ENCODE data around the gene CREBBP. TPM values are rescaled to one million over a fixed set of nuclear protein-coding genes. Genes with fewer than 3 reads are reported as not detected.
A peak's percentile ranks its signal among the peaks of the same experiment; 100 is the strongest.

Gene CREBBP
- total RNA-seq, 1 donor from 2014 or later: 109 TPM

DNA sequence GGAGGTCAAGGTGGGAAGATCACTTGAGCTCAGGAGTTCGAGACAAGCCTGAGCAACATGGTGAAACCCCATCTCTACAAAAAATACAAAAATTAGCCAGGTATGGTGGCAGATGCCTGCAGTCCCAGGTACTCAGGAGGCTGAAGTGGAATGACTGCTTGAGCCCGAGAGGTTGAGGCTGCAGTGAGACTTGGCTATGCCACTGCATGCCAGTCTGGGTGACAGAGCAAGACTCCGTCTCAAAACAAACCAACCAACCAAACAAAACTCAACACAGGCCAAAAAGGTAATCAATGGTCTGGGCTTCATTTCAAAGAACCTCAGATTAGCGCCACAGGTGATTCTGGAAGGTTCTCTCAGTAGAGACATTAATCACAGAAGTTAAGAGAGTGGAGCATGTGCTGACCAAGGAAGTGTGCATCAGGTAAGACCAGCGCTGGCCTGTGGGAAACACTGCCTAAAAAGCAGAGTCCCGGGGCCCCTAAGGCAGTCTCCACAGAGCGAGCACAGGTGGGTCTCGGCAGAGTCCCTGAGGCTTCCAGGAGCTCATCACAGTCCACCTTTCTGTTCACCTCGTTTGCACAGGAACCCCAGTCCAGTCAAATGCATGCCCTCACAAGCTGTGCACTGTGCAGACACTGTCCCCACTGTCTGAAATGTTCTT lies 91.7 kb downstream of the CREBBP start:
- no peak overlapping the region for H3K27ac Mint-ChIP-seq (ENCODE audit: unreplicated experiment)
- DNase-seq (ENCODE audit: extremely low spot score, unreplicated experiment): no peak
- H3K27me3 Mint-ChIP-seq (ENCODE audit: unreplicated experiment): no peaks in the 10 kb centered on the region
- peaks cover 43% of the 10 kb centered on the region for H3K36me3 Mint-ChIP-seq (ENCODE audit: unreplicated experiment)
- no peaks in the 10 kb centered on the region for H3K9me3 Mint-ChIP-seq (ENCODE audit: unreplicated experiment)
- peaks cover 8% of the 10 kb centered on the region for H3K4me1 Mint-ChIP-seq (ENCODE audit: unreplicated experiment)
- H3K4me3 Mint-ChIP-seq (ENCODE audit: unreplicated experiment): no peak overlapping the region
- TF ChIP-seq CTCF (IDR thresholded peaks at IDR 0.05): no peak

- Mint-ChIP-seq H3K4me3 (ENCODE audit: unreplicated experiment) (no peak overlapping the region), H3K4me1 (ENCODE audit: unreplicated experiment) (peaks cover 5% of the 10 kb centered on the region), H3K9me3 (ENCODE audit: unreplicated experiment) (no peaks in the 10 kb centered on the region), H3K27ac (ENCODE audit: unreplicated experiment) (no peak overlapping the region), H3K36me3 (ENCODE audit: unreplicated experiment) (peaks cover 42% of the 10 kb centered on the region), H3K27me3 (ENCODE audit: unreplicated experiment) (no peaks in the 10 kb centered on the region)
- no peak for DNase-seq (ENCODE audit: extremely low spot score, unreplicated experiment)
- no peak for TF ChIP-seq CTCF (IDR thresholded peaks at IDR 0.05)
Measured at GRCh38 chr16:3787924-3788661, 92.4 kb downstream of the CREBBP start.

DNA sequence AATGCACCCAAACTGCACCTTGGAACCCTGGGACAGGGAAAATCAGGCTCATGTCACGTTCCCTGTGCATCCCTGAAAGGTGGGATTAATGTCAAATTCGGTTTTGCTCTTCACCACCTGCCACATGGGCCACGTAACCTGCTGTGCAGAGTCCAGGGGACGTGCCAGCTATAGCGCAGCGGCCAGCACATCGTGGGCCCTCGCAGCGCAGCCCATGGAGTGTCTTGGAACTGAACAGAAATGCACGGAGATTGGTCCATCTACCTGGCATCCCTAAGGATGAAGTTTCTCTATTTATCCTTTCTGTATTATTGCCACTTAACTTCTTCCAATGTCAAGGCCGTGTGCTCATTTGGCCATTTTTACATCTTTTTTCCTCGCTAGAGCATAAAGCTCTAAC lies 95.1 kb downstream of the CREBBP start:
- peak; percentile 17 for DNase-seq (ENCODE audit: extremely low spot score, unreplicated experiment)
- H3K4me1 Mint-ChIP-seq (ENCODE audit: unreplicated experiment): no peaks in the 10 kb centered on the region
- no peak overlapping the region for H3K27ac Mint-ChIP-seq (ENCODE audit: unreplicated experiment)
- no peaks in the 10 kb centered on the region for H3K27me3 Mint-ChIP-seq (ENCODE audit: unreplicated experiment)
- no peaks in the 10 kb centered on the region for H3K9me3 Mint-ChIP-seq (ENCODE audit: unreplicated experiment)
- no peak for TF ChIP-seq CTCF (IDR thresholded peaks at IDR 0.05)
- H3K36me3 Mint-ChIP-seq (ENCODE audit: unreplicated experiment): peaks cover 35% of the 10 kb centered on the region
- H3K4me3 Mint-ChIP-seq (ENCODE audit: unreplicated experiment): no peak overlapping the region

DNA sequence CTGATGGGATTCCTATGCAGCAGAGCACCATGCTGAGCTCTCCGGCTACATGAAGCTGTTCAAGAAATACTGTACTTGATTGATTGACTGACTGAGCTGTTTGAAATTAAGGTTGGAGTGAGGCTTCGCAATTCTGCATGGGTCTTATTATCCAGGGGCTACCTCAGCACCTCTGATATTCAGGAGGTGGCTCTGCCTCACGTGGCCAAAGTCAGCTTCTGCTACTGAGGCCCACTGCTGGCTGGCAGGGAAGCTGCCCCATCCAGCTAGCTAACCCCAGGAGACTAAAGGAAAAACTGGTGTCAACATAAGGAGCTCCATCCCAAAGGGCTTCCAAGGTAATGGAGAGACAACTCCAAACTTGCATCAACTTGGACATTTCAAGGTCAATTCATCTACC lies 97.0 kb downstream of the CREBBP start:
- H3K36me3 Mint-ChIP-seq (ENCODE audit: unreplicated experiment): peaks cover 29% of the 10 kb centered on the region
- H3K27me3 Mint-ChIP-seq (ENCODE audit: unreplicated experiment): no peaks in the 10 kb centered on the region
- no peak for DNase-seq (ENCODE audit: extremely low spot score, unreplicated experiment)
- H3K4me3 Mint-ChIP-seq (ENCODE audit: unreplicated experiment): no peak overlapping the region
- H3K27ac Mint-ChIP-seq (ENCODE audit: unreplicated experiment): no peak overlapping the region
- H3K9me3 Mint-ChIP-seq (ENCODE audit: unreplicated experiment): no peaks in the 10 kb centered on the region
- TF ChIP-seq CTCF (IDR thresholded peaks at IDR 0.05): no peak
- no peaks in the 10 kb centered on the region for H3K4me1 Mint-ChIP-seq (ENCODE audit: unreplicated experiment)

DNA sequence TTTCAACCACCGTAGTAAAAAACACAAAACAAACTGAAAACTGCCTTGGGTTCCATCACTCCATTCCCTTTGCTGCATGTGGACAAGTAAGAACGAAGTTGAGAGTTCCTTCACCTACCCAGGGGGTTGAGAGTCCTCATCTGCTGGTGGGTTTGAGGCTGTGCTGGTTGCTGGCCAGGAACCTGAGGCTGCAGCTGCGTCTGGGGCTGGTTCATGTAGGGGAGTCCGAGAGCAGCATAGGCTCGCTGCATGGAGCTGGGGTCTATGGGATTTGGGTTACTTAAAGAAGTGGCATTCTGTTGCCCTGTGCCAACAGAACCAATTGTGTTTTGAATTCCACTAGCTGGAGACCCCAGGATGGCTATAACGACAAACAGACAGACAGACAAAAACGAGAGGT lies 97.9 kb downstream of the CREBBP start:
- Mint-ChIP-seq H3K36me3 (ENCODE audit: unreplicated experiment) (peaks cover 34% of the 10 kb centered on the region), H3K27ac (ENCODE audit: unreplicated experiment) (no peak overlapping the region)

More for the DNA sequence above, 97.9 kb downstream of the CREBBP start:
- Mint-ChIP-seq H3K4me3 (ENCODE audit: unreplicated experiment) (no peak overlapping the region), H3K9me3 (ENCODE audit: unreplicated experiment) (no peaks in the 10 kb centered on the region), H3K4me1 (ENCODE audit: unreplicated experiment) (no peaks in the 10 kb centered on the region), H3K27me3 (ENCODE audit: unreplicated experiment) (no peaks in the 10 kb centered on the region)
- DNase-seq (ENCODE audit: extremely low spot score, unreplicated experiment): no peak
- TF ChIP-seq CTCF (IDR thresholded peaks at IDR 0.05): no peak

All from osteocyte (in vitro differentiated cells).